Omental fat pad (tissue), 4 donors: Measurements from ENCODE around the gene LETMD1. TPM values are rescaled to one million over a fixed set of nuclear protein-coding genes. Genes with fewer than 3 reads are reported as not detected.

Experiments
- ATAC-seq: fragments of 150-250 bp; one replicate; pipeline ENCODE4 v1.9.1; 2016; ENCODE audit warnings: mild to moderate bottlenecking, moderate library complexity; ENCODE audit not compliant: low FRiP score
- DNase-seq: peaks from one replicate; pipeline ENCODE4 v3.0.0-alpha.2; 2019; ENCODE audit warnings: low spot score
- total RNA-seq, 4 donors: library from RNA; depleted of rRNA; stranded (reverse); fragments of >200 nt; gene quantifications; one replicate each; pipeline ENCODE4 v1.1.0, GENCODE V29; 2016
- TF ChIP-seq, protein P1 (sequence below), 3 donors: fragments of 450-650 bp; IDR thresholded peaks; one replicate each; pipeline ENCODE4 v1.5.1; 2016 to 2017; ENCODE audit warnings: antibody characterized with exemption in 3 of 3, mild to moderate bottlenecking in 3 of 3, moderate library complexity in 2 of 3

LETMD1 gene
- total RNA-seq, 4 donors from 2014 or later, result 38.9 to 68.4 (median 60.5) TPM

DNA sequence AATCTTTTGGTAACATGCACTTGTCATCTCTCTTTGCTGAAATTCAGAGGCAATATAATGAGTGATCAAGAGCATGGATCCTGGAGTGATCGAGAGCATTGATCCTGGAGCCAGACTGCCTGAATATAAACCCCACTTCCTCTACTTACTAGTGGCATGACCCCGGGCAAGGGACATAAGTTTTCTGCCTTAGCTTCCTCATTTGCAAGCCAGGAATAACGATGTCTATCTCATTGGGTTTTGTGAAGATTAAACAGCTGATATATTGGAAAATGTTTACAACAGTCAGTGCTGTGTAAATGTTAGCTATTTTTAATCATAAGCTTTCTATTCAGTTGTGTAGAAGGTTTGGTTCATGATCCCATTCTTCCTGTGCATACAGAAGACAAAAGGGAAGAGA lies 37.6 kb downstream of the LETMD1 start:
- DNase-seq, result no peak
- TF ChIP-seq, protein P1, sequence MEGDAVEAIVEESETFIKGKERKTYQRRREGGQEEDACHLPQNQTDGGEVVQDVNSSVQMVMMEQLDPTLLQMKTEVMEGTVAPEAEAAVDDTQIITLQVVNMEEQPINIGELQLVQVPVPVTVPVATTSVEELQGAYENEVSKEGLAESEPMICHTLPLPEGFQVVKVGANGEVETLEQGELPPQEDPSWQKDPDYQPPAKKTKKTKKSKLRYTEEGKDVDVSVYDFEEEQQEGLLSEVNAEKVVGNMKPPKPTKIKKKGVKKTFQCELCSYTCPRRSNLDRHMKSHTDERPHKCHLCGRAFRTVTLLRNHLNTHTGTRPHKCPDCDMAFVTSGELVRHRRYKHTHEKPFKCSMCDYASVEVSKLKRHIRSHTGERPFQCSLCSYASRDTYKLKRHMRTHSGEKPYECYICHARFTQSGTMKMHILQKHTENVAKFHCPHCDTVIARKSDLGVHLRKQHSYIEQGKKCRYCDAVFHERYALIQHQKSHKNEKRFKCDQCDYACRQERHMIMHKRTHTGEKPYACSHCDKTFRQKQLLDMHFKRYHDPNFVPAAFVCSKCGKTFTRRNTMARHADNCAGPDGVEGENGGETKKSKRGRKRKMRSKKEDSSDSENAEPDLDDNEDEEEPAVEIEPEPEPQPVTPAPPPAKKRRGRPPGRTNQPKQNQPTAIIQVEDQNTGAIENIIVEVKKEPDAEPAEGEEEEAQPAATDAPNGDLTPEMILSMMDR (IDR thresholded peaks at IDR 0.05), result no peak
- ATAC-seq, result no peak

DNA sequence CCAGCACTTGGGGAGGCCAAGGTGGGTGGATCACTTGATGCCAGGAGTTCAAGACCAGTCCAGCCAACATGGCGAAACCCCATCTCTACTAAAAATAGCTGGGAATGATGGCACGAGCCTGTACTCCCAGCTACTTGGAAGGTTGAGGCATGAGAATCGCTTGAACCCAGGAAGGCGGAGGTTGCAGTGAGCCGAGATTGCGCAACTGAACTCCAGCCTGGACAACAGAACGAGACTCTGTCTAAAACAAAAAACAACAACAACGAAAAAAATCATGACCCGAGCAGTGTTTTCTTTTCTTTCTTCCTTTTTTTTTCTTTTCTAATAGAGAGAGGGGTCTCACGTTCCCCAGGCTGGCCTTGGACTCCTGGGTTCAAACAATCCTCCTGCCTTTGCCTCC lies 38.8 kb downstream of the LETMD1 start:
- DNase-seq, result no peak

DNA sequence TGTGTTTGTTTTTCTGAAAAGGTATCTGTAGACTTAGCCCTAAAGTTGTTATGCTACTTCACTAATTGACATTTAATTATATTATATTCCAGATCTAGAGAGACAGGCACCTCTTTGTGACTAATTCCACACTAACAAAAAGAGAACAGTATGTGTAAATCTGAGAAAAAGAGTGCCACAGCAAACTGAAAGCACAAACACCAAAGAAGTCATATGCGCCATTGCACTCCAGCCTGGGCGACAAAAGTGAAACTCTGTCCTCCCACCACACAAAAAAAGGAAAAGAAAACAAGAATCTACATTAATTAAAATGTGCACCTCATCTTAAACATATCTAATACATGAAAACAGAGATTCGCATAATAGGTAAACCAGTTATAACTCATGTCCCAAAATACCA lies 39.7 kb downstream of the LETMD1 start:
- no peak for ATAC-seq
- no peak for DNase-seq
- TF ChIP-seq, protein P1 (IDR thresholded peaks at IDR 0.05), result no peak

More for the DNA sequence above, 38.8 kb downstream of the LETMD1 start:
- ATAC-seq, result no peak
- TF ChIP-seq, protein P1 (IDR thresholded peaks at IDR 0.05), result no peak

DNA sequence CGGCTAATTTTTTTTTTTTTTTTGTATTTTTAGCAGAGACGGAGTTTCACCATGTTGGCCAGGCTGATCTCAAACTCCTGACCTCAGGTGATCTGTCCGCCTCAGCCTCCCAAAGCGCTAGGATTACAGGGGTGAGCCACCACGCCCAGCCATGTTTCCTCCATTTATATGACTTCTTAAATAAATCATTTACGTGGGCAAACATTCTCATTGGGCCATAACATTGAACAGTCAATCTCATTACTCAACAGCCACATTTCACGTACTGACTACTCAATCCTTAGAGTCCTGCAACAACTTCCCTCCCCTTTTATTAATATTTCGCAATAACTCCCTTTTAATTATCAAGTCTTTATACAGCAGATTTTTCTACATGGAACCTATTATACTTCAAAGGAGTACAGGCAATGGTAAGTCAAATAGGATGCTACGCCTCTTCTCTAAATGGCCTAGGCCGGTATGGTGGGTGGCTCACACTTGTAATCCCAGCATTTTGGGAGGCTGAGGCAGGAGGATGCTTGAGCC lies 42.6 kb downstream of the LETMD1 start:
- TF ChIP-seq, protein P1 (IDR thresholded peaks at IDR 0.05), result no peak
- DNase-seq (no peak), ATAC-seq (no peak)

DNA sequence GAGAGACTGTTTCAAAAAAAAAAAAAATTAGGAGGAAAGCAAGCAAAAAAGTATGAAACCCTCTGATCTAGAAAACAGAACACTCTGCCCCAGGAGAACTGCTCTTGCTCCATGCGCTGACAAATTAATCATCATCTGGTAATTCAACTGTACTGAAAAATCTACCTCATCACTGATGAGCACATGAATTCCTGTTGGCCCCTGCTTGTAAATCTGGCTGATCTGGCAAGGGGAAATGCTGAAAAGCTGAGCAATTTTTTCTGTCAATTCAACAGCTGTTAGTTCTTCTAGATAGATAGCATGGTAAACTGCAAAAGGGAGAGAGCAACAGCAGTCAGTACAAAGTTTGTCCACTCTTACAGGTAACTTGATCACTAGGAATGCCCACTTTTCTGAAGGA lies 50.5 kb downstream of the LETMD1 start:
- no peak for ATAC-seq
- TF ChIP-seq, protein P1 (IDR thresholded peaks at IDR 0.05), result no peak
- no peak for DNase-seq

DNA sequence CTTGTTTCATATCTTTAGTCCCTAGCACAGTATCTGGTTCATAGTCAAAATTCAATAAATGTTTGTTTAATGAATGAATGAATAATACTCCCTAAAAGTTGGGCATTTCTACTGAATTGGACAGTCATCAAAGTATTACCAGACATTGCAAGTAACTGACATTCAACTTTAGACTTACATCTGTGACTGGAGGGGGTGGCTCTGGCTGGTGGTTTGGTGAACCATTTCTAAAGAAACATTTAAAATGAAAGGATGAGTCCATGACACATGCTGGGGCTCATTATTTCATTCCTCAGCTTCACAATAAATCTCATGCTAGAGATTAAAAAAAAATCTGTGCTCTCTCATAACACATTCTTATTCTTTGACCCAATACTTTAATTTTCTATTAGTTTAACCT lies 55.9 kb downstream of the LETMD1 start:
- TF ChIP-seq, protein P1 (IDR thresholded peaks at IDR 0.05), result no peak
- DNase-seq (no peak), ATAC-seq (no peak)

DNA sequence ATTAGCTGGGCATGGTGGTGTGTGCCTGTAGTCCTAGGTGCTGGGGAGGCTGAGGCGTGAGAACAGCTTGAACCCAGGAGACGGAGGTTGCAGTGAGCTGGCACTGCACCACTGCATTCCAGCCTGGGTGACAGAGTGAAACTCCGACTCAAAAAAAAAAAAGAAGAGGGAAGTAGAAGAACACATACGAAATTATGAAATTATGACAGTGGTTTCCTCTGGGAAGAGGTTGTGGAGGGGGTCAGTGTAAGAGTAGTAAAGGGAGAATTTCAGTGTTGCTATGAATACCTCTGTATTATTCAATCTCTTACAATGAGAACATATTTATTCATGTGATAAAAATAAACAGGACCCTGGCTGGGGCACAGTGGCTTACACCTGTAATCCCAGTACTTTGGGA lies 60.0 kb downstream of the LETMD1 start:
- DNase-seq (no peak), ATAC-seq (no peak)
- TF ChIP-seq, protein P1 (IDR thresholded peaks at IDR 0.05), result no peak
